Activated T-cell treated with anti-CD3 and anti-CD28 coated beads, Interleukin-2, amount 50 U/mL, for 4 hours (primary cell): ENCODE results near the gene BTBD6. TPM values are rescaled to one million over a fixed set of nuclear protein-coding genes. Genes with fewer than 3 reads are reported as not detected.

Experiments used
- ATAC-seq, 2 donors: fragments of 200-7000 bp; cut with Tn5 transposase; one replicate each; pipeline ENCODE4 v1.10.0; 2021
- DNase-seq: peaks from one replicate; pipeline ENCODE4 v3.0.0-alpha.2; 2020
- H3K27me3 Mint-ChIP-seq: one replicate; pipeline ENCODE4 v1.8.0; 2021; ENCODE audit warnings: low read depth, mixed read lengths
- H3K36me3 Mint-ChIP-seq: one replicate; pipeline ENCODE4 v1.8.0; 2022; ENCODE audit warnings: mixed read lengths; ENCODE audit not compliant: insufficient read depth
- H3K4me1 Mint-ChIP-seq: one replicate; pipeline ENCODE4 v1.8.0; 2021; ENCODE audit warnings: low read depth, mixed read lengths
- H3K4me3 Mint-ChIP-seq: one replicate; pipeline ENCODE4 v1.8.0; 2021; ENCODE audit warnings: mild to moderate bottlenecking, moderate library complexity, mixed read lengths
- H3K9me3 Mint-ChIP-seq: one replicate; pipeline ENCODE4 v1.8.0; 2021; ENCODE audit warnings: mixed read lengths
- total RNA-seq, 3 donors: library from RNA; stranded (reverse); gene quantifications; one replicate each; pipeline ENCODE4 v1.2.1, GENCODE V29; 2021

BTBD6 gene
- total RNA-seq, 3 donors from 2014 or later = 29.4 to 33.9 (median 33.0) TPM

GRCh38 chr14:105240811-105241576 is 7.3 kb upstream of the BTBD6 start:
- DNase-seq (no peak), ATAC-seq (no peak)
- H3K4me1 Mint-ChIP-seq = peaks cover 6% of the 10 kb centered on the region
- no peaks in the 10 kb centered on the region for H3K27me3 Mint-ChIP-seq
- H3K36me3 Mint-ChIP-seq = peaks cover 3% of the 10 kb centered on the region
- no peaks in the 10 kb centered on the region for H3K9me3 Mint-ChIP-seq
- H3K4me3 Mint-ChIP-seq = no peak overlapping the region

- H3K4me1 Mint-ChIP-seq = peaks cover 6% of the 10 kb centered on the region
- no peaks in the 10 kb centered on the region for H3K9me3 Mint-ChIP-seq
- DNase-seq (no peak), ATAC-seq (no peak)
- H3K27me3 Mint-ChIP-seq = no peaks in the 10 kb centered on the region
- H3K4me3 Mint-ChIP-seq = no peak overlapping the region
- peaks cover 3% of the 10 kb centered on the region for H3K36me3 Mint-ChIP-seq
These were observed 6.7 kb upstream of the BTBD6 start for GRCh38 chr14:105241641-105242040.

- Mint-ChIP-seq H3K4me3 (no peak overlapping the region), H3K27me3 (no peaks in the 10 kb centered on the region), H3K9me3 (no peaks in the 10 kb centered on the region), H3K4me1 (peaks cover 18% of the 10 kb centered on the region), H3K36me3 (peaks cover 3% of the 10 kb centered on the region)
- DNase-seq (no peak), ATAC-seq (no peak)
These were observed 4.0 kb upstream of the BTBD6 start for GRCh38 chr14:105244334-105244733.

- H3K9me3 Mint-ChIP-seq = no peaks in the 10 kb centered on the region
- ATAC-seq (no peak), DNase-seq (no peak)
- no peak overlapping the region for H3K4me3 Mint-ChIP-seq
- peaks cover 9% of the 10 kb centered on the region for H3K36me3 Mint-ChIP-seq
- H3K4me1 Mint-ChIP-seq = peaks cover 30% of the 10 kb centered on the region
- H3K27me3 Mint-ChIP-seq = no peaks in the 10 kb centered on the region
These were observed 1.3 kb upstream of the BTBD6 start for GRCh38 chr14:105247026-105247425.

- no peaks in the 10 kb centered on the region for H3K27me3 Mint-ChIP-seq
- peak overlapping the region; percentile 78 for H3K4me3 Mint-ChIP-seq
- H3K36me3 Mint-ChIP-seq = peaks cover 9% of the 10 kb centered on the region
- peaks cover 30% of the 10 kb centered on the region for H3K4me1 Mint-ChIP-seq
- no peaks in the 10 kb centered on the region for H3K9me3 Mint-ChIP-seq
- ATAC-seq = no peak
- DNase-seq = no peak
These were observed 492 bp upstream of the BTBD6 start for GRCh38 chr14:105247715-105248367.

GRCh38 chr14:105249182-105250007 is 1.1 kb downstream of the BTBD6 start:
- no peaks in the 10 kb centered on the region for H3K27me3 Mint-ChIP-seq
- peaks cover 9% of the 10 kb centered on the region for H3K36me3 Mint-ChIP-seq
- DNase-seq = no peak
- H3K4me3 Mint-ChIP-seq = peak overlapping the region; percentile 75
- peaks cover 30% of the 10 kb centered on the region for H3K4me1 Mint-ChIP-seq
- ATAC-seq = no peak
- no peaks in the 10 kb centered on the region for H3K9me3 Mint-ChIP-seq

- DNase-seq (no peak), ATAC-seq (no peak)
- peaks cover 30% of the 10 kb centered on the region for H3K4me1 Mint-ChIP-seq
- H3K4me3 Mint-ChIP-seq = peak overlapping the region; percentile 75
- H3K27me3 Mint-ChIP-seq = no peaks in the 10 kb centered on the region
- peaks cover 9% of the 10 kb centered on the region for H3K36me3 Mint-ChIP-seq
- H3K9me3 Mint-ChIP-seq = no peaks in the 10 kb centered on the region
These were observed 1.7 kb downstream of the BTBD6 start for GRCh38 chr14:105250008-105250366.

GRCh38 chr14:105250986-105251385 is 2.7 kb downstream of the BTBD6 start:
- ATAC-seq (no peak), DNase-seq (no peak)
- peaks cover 24% of the 10 kb centered on the region for H3K4me1 Mint-ChIP-seq
- H3K9me3 Mint-ChIP-seq = no peaks in the 10 kb centered on the region
- no peaks in the 10 kb centered on the region for H3K27me3 Mint-ChIP-seq
- peaks cover 6% of the 10 kb centered on the region for H3K36me3 Mint-ChIP-seq
- peak overlapping the region; percentile 46 for H3K4me3 Mint-ChIP-seq

GRCh38 chr14:105251920-105252319 is 3.6 kb downstream of the BTBD6 start:
- H3K27me3 Mint-ChIP-seq = no peaks in the 10 kb centered on the region
- no peak overlapping the region for H3K4me3 Mint-ChIP-seq
- H3K9me3 Mint-ChIP-seq = no peaks in the 10 kb centered on the region
- ATAC-seq (no peak), DNase-seq (no peak)
- peaks cover 22% of the 10 kb centered on the region for H3K4me1 Mint-ChIP-seq
- peaks cover 6% of the 10 kb centered on the region for H3K36me3 Mint-ChIP-seq

GRCh38 chr14:105252552-105253328 is 4.4 kb downstream of the BTBD6 start:
- no peaks in the 10 kb centered on the region for H3K27me3 Mint-ChIP-seq
- peaks cover 6% of the 10 kb centered on the region for H3K36me3 Mint-ChIP-seq
- H3K4me3 Mint-ChIP-seq = no peak overlapping the region

GRCh38 chr14:105253329-105253682 is 5.0 kb downstream of the BTBD6 start:
- Mint-ChIP-seq H3K27me3 (no peaks in the 10 kb centered on the region), H3K9me3 (no peaks in the 10 kb centered on the region), H3K36me3 (peaks cover 6% of the 10 kb centered on the region), H3K4me1 (peaks cover 21% of the 10 kb centered on the region), H3K4me3 (no peak overlapping the region)
- DNase-seq (no peak), ATAC-seq (no peak)

More at GRCh38 chr14:105252552-105253328, 4.4 kb downstream of the BTBD6 start:
- no peak for ATAC-seq
- Mint-ChIP-seq H3K4me1 (peaks cover 22% of the 10 kb centered on the region), H3K9me3 (no peaks in the 10 kb centered on the region)
- DNase-seq = no peak

- peaks cover 15% of the 10 kb centered on the region for H3K4me1 Mint-ChIP-seq
- DNase-seq (no peak), ATAC-seq (no peak)
- no peaks in the 10 kb centered on the region for H3K9me3 Mint-ChIP-seq
- peaks cover 6% of the 10 kb centered on the region for H3K36me3 Mint-ChIP-seq
- H3K4me3 Mint-ChIP-seq = no peak overlapping the region
- no peaks in the 10 kb centered on the region for H3K27me3 Mint-ChIP-seq
These were observed 6.7 kb downstream of the BTBD6 start for GRCh38 chr14:105255021-105255507.

GRCh38 chr14:105256292-105256960 is 8.1 kb downstream of the BTBD6 start:
- Mint-ChIP-seq H3K9me3 (no peaks in the 10 kb centered on the region), H3K36me3 (no peaks in the 10 kb centered on the region), H3K4me3 (no peak overlapping the region), H3K4me1 (peaks cover 9% of the 10 kb centered on the region), H3K27me3 (no peaks in the 10 kb centered on the region)
- DNase-seq (no peak), ATAC-seq (no peak)
